Measurements from ENCODE around the gene AP1M1.
"Not testable (repeated sequence)": the region's sequence is repeated elsewhere in the genome, so short reads cannot be mapped to it uniquely, and the experiment has no call there.

Gene AP1M1

DNA sequence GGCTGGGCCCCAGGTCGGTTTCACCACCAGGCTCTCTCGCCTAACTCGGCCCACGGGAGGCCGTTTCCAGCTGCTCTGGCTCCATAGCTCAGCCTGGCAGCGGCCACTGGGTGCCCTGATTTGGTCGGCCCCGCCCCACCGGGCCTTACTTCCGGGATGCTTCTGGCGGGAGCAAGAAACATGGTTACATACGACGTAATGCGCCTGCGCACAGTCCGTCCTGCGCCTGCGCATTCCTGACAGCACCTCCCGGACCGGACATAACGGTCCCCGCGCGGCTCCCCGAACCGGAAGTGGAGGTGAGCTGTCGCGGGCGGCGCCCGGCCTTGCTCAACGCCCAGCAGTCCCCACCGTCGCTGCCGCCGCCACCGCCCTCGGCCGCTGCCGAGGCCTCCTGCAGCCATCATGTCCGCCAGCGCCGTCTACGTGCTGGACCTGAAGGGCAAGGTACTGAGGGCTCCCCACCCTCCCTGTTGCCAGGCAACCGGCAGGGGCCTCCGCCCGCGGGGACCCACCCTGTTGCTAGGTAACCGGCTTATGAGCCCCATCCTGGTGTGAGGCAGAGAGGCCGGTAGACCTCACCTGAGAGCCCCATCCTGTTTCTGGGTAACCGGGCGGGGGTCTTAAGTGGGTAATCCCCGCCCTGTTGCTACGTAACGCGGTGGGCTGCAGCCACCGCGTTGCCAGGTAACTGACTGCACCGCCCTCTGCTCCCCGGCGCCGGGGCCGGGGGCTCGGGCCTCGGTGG, at the start of gene AP1M1:
Gene AP1M1, plus strand, starts transcription at position 290 of the 748 bp plus-strand sequence. Its CDS starts 116 bp downstream, at position 406.
- DNase-seq = peak; percentile 78 to 98 (median 93)

DNA sequence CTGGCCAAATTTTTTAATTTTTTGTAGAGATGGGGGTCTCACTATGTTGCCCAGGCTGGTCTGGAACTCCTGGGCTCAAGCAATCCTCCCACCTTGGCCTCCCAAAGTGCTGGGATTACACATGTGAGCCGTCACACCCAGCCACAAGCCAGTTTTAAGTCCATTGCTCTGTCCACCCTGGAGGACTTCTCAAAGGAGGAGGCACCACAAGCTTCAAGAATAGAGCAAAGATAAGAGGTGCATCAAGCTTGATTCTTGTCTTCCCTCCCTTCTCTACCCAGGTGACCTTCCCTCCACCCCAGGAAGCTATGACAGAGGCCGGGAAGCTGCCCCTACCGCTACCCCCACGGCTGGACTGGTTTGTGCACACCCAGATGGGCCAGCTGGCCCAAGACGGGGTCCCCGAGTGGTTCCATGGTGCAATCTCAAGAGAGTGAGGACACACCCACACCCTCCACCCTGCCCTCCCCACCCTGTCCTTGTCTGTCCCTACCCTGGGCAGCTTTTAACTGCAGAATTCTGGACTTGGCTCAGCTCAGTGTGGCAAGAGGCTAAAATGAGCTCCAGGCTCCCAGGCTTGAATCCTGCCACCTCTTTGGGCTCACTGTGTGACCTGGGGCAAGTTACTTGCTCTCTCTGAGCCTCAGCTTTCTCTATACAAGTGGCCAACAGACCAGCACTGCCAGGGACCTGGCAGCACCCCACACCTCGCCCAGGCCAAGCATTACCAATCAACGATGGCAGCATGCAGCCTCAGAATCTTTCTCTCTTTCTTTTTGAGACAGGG, 49.1 kb upstream of the AP1M1 start:
- DNase-seq = no peak

- no peak for DNase-seq
Observed at GRCh38 chr19:16153582-16154336, 44.0 kb upstream of the AP1M1 start.

GRCh38 chr19:16154557-16154956, 43.2 kb upstream of the AP1M1 start:
- no peak for DNase-seq

DNA sequence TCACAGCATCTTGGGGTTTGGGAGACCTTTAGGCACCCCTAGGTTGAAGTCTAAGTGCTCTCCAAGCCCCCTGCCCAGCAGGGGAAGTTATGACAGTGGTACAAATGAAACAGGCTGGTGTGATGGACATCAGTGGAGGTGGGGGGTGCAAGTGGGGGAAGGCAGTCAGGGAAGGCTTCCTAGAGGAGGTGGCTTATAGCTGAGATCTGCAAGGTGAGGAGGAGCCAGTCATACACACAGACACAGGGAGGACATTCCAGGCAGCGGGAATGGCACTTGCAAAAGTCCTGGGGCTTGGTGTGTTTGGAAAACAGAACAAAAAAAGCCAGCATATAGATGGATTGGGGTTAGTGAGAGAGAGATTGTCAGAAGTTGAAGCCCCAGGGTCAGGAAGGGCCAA, 42.6 kb upstream of the AP1M1 start:
- DNase-seq = no peak

GRCh38 chr19:16156904-16157303, 40.8 kb upstream of the AP1M1 start:
- DNase-seq = no peak

- DNase-seq = no peak
Observed at GRCh38 chr19:16157601-16158000, 40.1 kb upstream of the AP1M1 start.

DNA sequence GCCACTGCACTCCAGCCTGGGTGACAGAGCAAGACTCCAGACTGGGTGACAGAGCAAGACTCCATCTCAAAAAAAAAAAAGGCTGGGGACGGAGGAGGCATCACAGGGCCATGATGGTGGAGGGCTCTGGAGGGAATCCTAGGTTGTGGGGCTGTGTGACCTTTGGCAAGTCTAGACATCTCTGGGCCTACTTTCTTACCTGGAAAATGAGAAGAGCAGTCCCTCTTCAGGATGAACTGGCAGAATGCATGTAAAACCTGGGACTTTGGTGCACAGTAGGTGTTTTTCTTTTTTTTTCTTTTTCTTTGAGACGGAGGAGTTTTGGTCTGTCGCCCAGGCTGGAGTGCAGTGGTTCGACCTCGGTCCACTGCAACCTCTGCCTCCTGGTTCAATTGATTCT, 38.1 kb upstream of the AP1M1 start:
- DNase-seq = no peak

DNA sequence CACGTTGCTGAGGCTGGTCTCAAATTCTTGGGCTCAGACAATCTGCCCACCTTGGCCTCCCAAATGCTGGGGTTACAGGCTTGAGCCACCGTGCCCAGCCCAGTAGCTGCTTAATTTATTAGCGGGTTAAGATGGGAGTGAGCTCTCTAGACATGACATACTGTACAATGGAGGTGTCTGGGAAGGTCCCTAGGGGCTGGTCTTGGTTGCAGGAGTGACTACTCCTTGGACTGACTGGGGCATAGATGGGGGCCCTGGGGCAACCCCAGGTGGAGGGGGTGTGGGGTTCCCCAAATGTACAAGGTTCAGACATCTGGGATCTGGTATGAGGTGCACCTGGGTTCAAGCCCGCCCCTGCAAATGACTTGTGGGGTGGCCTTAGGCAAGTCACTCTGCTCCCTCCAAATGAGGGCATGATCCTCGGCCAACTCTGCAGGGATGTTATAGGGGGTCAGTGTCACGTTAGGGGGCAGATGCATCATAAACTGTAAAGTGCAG, 37.2 kb upstream of the AP1M1 start:
- DNase-seq = no peak

DNA sequence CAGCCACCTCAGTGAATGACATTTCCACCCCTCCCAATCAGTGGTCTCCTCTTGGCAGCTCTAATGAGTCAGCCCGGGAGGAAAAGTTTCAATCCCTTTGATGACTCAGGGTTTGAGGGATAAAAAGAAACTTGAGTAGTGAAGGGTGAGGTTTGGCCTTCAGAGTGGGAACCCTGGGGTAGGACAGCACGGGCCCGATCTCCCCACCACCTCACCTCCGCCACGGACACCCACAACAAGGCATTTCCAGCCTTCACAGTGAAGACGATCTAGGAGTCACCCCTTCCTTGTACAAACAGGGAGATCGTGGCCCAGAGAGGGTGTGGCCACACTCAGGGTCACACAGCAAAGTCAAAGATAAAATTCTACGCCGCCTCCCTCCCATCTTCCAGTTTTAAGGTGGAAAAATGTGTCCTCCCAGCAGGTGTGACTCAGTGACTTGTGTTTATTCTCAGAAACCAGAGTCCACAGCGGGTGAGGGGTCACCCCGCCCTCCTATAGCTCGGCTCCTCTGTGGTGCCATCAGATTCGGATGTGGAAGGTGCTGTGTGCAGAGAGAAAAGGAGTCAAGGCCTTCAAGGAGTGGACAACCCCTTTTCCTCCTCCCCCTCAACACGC, 36.7 kb upstream of the AP1M1 start:
- no peak for DNase-seq

DNA sequence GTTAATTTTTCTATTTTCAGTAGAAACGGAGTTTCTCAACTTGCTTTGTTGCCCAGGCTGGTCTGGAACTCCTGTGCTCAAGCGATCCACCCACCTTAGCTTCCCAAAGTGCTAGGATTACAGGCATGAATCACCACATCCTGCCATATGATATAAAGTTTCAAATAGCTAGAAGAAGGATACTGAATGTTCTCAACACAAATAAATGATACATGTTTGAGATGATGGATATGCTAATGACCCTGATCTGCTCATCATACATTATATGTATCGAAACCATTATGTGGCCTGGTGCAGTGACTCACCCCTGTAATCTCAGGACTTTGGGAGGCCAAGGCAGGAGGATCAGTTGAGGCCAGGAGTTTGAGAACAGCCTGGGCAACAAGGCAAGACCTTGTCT, 35.9 kb upstream of the AP1M1 start:
- no peak for DNase-seq

DNA sequence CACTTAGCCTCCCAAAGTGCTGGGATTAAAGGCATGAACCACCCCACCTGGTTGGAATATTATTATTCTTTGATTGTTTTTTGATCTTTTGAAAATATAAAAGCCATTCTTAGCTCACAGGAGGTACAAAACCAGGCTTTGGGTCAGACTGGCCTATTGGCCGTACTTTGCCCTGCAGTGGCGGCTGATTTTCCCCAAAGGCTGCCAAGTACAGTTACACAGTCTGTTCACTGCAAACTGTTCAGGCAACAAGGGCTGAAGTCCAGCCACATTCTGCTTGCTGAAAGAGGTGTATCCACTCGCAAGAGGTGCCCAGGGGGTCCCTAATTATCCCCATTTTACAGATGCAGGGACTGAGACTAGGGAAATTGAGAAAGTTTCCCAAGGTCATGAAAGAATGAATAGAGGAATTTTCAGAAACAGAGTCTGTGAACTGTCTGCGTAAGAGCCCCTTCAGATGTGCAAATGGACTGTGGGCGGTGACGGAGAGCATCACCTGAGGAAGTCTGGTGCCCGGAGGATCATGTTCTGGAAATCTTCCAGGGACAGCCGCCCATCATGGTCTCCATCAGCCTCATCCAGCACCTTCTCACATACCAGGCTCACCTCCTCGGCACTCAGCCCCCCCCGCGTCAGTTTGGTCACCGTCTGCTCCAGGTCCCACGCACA, 33.4 kb upstream of the AP1M1 start:
- no peak for DNase-seq

- no peak for DNase-seq
Observed at GRCh38 chr19:16166417-16166816, 31.3 kb upstream of the AP1M1 start.

DNA sequence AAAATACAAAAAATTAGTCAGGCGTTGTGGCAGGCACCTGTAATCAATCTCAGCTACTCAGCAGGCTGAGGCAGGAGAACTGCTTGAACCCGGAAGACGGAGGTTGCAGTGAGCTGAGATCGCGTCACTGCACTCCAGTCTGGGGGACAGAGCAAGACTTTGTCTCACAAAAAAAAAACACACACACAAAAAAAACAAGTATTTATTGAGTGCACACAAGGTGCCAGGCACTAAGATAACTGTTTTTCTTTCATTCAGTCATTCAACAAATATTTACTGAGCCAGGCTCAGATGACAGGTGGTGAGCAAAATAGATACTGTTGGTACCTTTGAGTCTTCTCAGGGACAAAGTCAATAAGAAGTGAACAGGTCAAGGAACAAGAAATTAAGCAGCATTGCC, 30.7 kb upstream of the AP1M1 start:
- no peak for DNase-seq

DNA sequence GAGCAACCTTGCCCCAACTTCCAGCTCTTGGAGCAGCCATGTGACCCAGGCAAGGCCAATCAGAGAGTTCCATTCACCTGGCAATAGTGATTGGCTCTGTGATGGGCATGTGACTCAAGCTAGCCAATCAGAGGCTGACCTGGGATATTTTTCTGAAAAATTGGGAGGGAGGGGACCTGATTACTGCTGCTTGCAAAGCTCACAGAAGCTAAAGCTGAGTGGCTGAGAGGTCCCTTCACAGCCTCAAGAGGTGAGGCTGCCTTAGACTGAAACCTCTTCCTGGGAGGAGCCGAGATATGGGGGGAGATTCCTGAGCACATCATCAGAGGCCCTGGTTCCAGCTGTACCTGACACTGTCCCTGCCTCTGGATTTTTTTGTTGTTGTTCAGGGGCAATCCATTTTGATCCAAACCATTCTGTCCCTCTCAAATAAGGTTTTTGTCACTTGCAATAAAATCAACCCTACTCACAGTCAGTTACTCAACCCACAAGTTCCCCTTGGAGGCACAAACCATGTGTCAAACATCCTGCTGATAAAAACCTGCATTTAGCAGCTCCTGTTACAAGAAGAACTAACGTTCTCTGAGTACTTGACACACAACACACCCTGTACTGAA, 29.1 kb upstream of the AP1M1 start:
- no peak for DNase-seq

GRCh38 chr19:16170134-16170533, 27.6 kb upstream of the AP1M1 start:
- no peak for DNase-seq

- no peak for DNase-seq
Observed at GRCh38 chr19:16175954-16176353, 21.8 kb upstream of the AP1M1 start.

DNA sequence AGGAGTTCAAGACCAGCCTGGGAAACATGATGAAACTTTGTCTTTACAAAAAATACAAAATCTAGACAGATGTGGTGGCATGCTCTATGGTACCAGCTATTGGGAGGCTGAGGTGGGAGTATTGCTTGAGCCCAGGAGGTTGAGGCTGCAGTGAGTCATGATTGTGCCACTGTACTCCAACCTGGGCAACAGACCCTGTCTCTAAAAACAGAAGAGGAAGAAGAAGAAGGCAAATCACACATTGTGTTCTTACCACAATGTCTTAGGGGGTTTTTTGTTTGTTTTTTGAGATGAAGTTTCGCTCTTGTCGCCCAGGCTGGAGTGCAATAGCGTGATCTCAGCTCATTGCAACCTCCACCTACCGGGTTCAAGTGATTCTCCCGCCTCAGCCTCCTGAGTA, 18.8 kb upstream of the AP1M1 start:
- DNase-seq = not testable (repeated sequence)

DNA sequence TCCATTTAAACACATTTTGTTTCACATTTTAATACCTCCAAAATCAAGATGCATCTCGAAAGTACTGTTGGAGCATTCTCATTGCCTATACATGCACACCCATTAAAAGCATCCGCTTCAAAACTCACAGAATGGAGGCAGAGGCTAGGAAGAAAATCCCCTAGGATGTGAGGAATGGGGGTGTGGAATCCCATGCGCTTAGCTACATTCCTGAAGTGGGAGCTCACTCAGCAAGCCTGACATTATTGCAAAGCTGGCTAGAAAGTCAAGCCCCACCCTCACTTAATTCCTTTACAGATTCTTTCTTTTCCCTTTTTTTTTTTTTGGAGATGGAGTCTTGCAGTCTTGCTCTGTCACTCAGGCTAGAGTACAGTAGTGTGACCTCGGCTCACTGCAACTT, 17.1 kb upstream of the AP1M1 start:
- no peak for DNase-seq

DNA sequence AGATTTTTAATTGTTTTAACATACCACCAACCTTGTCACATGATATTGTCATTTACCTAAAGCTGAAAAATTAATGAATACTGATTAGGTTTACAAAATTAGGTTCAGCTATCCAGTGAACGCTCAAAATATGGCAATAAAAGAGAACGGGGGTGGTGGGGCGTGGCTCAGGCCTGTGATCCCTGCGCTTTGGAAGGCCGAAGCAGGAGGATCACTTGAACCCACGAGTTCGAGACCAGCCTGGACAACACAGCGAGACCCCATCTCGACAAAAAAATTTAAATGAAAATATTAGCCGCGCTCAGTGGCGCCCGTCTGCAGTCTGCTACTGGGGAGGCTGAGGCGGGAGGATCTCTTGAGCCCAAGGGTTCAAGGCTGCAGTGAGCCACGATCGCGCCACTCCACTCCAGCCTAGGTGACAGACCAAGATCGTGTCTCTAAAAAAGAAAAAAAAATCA, 13.0 kb upstream of the AP1M1 start:
- DNase-seq = peak in 1 of 14 donors; percentile 43

GRCh38 chr19:16185123-16185767, 12.5 kb upstream of the AP1M1 start, which contains the start of gene FAM32A:
Gene FAM32A, plus strand, starts transcription at chr19:16185410. Its CDS starts 33 bp downstream, at chr19:16185443.
- peak; percentile 81 to 100 (median 96) for DNase-seq

Data from C1 segment of cervical spinal cord (tissue), 14 donors.